Skin of body (tissue), 3 donors: Measurements from ENCODE around the gene DHPS. TPM values are rescaled to one million over a fixed set of nuclear protein-coding genes. Genes with fewer than 3 reads are reported as not detected.
"Not testable (repeated sequence)": the region's sequence is repeated elsewhere in the genome, so short reads cannot be mapped to it uniquely, and the experiment has no call there.

Experiments
- DNase-seq: peaks from one replicate; lab custom pipeline; 2025; lab: John Stamatoyannopoulos, UW
- small RNA-seq: library from RNA; depleted of rRNA; stranded (forward); fragments of <200 nt; gene quantifications from one replicate; pipeline ENCODE3, GENCODE V24; 2014; ENCODE audit warnings: low replicate concordance
- total RNA-seq: library from RNA; depleted of rRNA; stranded (reverse); fragments of >200 nt; gene quantifications from one replicate; pipeline ENCODE4 v1.2.3, GENCODE V29; 2014

DHPS gene
- total RNA-seq, 1 donor from 2014 or later: 42.4 TPM

DNA sequence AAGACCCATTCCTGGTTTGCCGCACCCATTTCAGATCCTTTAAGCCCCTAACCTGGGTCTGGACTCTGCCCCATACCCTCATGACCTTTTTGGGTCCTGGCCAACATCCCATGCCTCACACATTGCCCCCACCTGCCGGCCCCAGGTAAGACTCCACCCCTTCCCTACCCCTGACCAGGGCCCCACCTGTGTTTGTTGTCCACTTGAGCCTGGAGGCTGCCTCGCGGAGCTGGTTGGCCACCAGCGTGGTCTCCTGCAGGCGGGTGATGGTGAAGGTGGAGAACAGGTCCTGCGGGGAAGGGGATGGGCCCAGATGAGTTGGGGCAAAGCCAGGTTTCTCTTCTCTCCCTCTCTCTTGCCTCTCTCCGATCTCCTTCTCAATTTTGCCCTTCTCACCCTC is 34.6 kb downstream of the DHPS start:
- no peak for DNase-seq

DNA sequence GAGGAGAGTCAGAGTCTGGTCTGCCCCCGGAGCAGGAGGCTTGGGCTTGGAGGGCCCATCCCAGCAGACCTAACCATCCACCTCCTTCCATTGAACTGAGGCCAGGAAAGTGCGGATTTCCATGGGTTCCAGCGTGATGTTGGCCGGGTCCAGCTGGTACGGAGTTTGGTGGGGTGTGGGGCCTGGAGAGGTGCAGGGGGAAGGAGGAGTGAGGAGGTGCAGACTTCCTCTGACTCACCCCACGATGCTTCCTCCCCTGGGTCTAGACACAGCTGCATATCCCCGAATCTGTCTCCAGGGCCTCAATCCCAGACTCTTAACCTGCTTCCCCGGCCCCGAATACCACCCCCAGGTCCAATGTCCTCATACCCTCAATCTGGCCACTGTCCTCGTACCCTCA is 35.1 kb downstream of the DHPS start:
- DNase-seq: no peak

GRCh38 chr19:12643716-12644115 is 38.0 kb downstream of the DHPS start:
- DNase-seq: not testable (repeated sequence)

DNA sequence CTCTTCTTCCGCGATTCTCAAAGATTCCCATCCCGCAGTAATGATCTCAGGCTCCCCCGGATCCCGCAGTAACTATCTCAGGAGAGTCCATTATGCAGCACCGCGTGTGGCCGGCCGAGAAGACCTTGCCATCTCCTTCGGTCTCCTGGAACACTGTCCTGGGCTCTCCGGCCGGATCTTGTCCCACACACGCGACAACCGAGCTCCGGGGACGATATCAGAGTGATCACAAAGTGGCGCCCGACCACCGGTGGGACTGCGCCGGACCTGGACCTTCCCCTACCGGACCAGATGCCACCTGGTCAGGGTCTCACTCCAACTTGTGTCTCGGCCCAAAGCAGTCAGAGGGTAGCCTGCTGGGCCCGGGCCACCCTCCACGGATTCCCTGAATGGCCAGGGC is 39.2 kb downstream of the DHPS start:
- no peak for DNase-seq

GRCh38 chr19:12641456-12641855 is 40.2 kb downstream of the DHPS start:
- DNase-seq: no peak

DNA sequence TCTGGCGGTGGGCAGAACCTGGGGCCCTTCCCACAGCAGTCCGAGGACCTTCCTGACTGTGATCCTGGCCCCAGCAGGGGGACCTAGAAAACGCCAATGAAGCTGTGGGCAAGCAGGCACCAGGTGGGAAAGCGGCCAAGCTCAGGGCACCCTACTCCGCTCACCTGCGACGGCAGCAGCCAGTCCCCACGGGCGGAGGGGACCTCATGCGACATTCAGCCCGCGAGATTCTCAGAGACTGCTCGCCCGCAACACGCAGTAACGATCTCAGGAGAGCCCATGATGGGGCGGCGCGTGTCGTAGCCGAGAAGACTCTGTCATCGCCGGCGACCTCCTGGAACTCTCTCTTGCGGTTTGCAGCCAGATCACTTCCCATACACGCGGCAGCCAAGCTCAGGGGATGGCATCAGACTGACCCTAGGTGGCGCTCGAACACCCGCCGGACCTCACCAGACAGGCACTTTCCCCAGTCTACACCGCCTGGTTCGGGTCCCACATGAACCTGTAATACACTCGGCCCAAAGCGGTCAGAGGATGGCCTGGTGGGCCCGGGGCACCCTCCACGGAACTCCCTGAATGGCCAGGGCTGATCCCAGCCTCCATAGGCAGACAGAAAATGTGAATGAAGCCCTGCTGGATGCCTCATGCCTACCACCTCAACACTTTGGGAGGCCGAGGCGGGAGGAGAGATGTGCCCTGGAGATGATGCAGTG is 41.6 kb downstream of the DHPS start:
- peak; percentile 15 for DNase-seq

GRCh38 chr19:12638611-12639182 is 43.0 kb downstream of the DHPS start:
- no peak for DNase-seq

DNA sequence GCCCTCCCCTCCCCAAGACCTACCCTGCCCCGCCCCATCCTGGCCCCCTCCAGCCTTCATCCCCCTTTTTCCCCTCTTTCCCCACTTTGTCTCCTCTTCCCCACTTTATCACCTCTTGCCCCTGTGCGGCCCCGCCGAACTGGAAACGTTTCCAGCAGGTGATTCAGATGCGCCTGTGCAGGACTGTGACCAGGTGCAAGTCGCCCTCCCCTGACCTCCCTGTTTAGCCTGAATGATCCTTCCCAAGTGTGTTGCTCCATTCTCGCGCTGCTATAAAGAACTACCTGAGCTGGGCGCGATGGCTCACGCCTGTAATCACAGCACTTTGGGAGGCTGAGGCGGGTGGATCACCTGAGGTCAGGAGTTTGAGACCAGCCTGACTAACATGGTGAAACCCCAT is 45.0 kb downstream of the DHPS start:
- DNase-seq: no peak

DNA sequence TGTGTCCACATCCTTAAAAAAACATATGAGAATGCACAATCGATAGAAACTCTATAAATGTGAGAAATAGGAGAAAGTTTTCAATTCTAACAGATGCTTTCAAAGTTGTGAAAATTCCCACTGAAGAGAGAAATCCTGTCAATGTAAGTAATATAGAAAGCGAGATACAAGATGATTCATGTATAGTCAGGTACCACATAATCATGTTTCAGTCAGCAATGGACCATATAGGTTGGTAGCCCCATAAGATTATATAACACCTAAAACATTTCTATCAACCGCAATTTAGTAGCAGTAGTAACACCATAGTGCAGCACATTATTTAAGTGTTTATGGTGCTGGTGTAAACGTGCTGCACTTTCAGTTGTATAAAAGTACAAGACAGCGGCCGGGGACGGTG is 52.5 kb downstream of the DHPS start:
- no peak for DNase-seq

DNA sequence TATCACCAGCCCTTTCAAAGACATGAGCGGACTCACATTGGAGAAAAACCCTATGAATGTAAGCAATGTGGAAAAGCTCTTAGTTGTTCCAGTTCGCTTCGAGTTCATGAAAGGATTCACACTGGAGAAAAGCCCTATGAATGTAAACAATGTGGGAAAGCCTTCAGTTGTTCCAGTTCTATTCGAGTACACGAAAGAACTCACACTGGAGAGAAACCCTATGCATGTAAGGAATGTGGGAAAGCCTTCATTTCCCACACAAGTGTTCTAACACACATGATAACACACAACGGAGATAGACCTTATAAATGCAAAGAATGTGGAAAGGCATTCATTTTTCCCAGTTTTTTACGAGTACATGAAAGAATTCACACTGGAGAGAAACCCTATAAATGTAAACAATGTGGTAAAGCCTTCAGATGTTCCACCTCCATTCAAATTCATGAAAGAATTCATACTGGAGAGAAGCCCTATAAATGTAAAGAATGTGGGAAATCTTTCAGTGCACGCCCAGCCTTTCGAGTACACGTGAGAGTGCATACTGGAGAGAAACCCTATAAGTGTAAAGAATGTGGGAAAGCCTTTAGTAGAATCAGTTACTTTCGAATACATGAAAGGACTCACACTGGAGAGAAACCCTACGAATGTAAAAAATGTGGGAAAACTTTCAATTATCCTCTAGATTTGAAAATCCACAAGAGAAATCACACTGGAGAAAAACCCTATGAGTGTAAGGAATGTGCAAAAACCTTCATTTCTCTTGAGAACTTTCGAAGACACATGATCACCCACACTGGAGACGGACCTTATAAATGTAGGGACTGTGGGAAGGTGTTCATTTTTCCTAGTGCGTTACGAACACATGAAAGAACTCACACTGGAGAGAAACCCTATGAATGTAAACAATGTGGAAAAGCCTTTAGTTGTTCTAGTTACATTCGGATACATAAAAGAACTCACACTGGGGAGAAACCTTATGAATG is 53.3 kb downstream of the DHPS start:
- no peak for DNase-seq

GRCh38 chr19:12626958-12627357 is 54.7 kb downstream of the DHPS start:
- DNase-seq: no peak

Small RNA genes within 50 kb of the gene (small RNA-seq; reads per million reads assigned to genes)
- 46.1 reads per million, percentile 95 among the genes with 10 or more reads in this experiment for gene SNORD41

Other genes with a start within 250 kb of the DHPS start
- 7.5 TPM for gene ZNF443, start 240.9 kb downstream of the DHPS start, total RNA-seq
- 10.3 TPM for gene ZNF709, start 197.1 kb downstream of the DHPS start, total RNA-seq
- 21.3 TPM for gene ZNF564, start 130.4 kb downstream of the DHPS start, total RNA-seq
- 4.5 TPM for gene ZNF490, start 71.1 kb downstream of the DHPS start, total RNA-seq
- gene ZNF791, start 71.0 kb downstream of the DHPS start, total RNA-seq: 18.1 TPM
- gene MAN2B1, start 15.1 kb downstream of the DHPS start, total RNA-seq: 29.9 TPM
- 4.6 TPM for gene WDR83, start 15.1 kb downstream of the DHPS start, total RNA-seq
- not detected for gene GNG14, start 6.1 kb upstream of the DHPS start, total RNA-seq
- gene FBXW9, start 14.8 kb upstream of the DHPS start, total RNA-seq: 3.5 TPM
- gene TNPO2, start 42.1 kb upstream of the DHPS start, total RNA-seq: 31.6 TPM
- gene TRIR, start 52.8 kb upstream of the DHPS start, total RNA-seq: 98.1 TPM
- gene GET3, start 55.6 kb upstream of the DHPS start, total RNA-seq: 36.6 TPM
- 0.99 TPM for gene BEST2, start 69.9 kb upstream of the DHPS start, total RNA-seq
- 31.8 TPM for gene HOOK2, start 93.7 kb upstream of the DHPS start, total RNA-seq
- gene JUNB, start 109.6 kb upstream of the DHPS start, total RNA-seq: 151 TPM
- 164 TPM for gene PRDX2, start 119.9 kb upstream of the DHPS start, total RNA-seq
- gene THSD8, start 120.2 kb upstream of the DHPS start, total RNA-seq: 0.39 TPM
- gene RNASEH2A, start 124.7 kb upstream of the DHPS start, total RNA-seq: 7.2 TPM
- gene RTBDN, start 152.7 kb upstream of the DHPS start, total RNA-seq: not detected
- gene MAST1, start 156.6 kb upstream of the DHPS start, total RNA-seq: 0.49 TPM
- gene DNASE2, start 199.6 kb upstream of the DHPS start, total RNA-seq: 14.1 TPM
- gene KLF1, start 205.3 kb upstream of the DHPS start, total RNA-seq: 1.7 TPM
- 20.4 TPM for gene GCDH, start 209.3 kb upstream of the DHPS start, total RNA-seq
- 0.39 TPM for gene SYCE2, start 237.4 kb upstream of the DHPS start, total RNA-seq